H1 (cell line): ENCODE measurements around the gene UMPS. TPM values are rescaled to one million over a fixed set of nuclear protein-coding genes. Genes with fewer than 3 reads are reported as not detected.

Experiments used
- ASH2L ChIP-seq: fragments of 200-600, 300-600 bp; sonication (generic); IDR thresholded peaks from one replicate; pipeline ENCODE4 v1.7.1; 2017; ENCODE audit warnings: low read length
- CHD2 ChIP-seq: IDR thresholded peaks from 2 replicates; pipeline ENCODE4 v1.6.1; 2012; ENCODE audit warnings: low read length, improper control_type of control experiment
- RFX5 ChIP-seq: IDR thresholded peaks from 2 replicates; pipeline ENCODE4 v1.6.1; 2011; ENCODE audit warnings: low read depth, low read length, improper control_type of control experiment, borderline replicate concordance
- SP1 ChIP-seq: IDR thresholded peaks from 2 replicates; pipeline ENCODE4 v1.6.1; 2011; ENCODE audit warnings: low read depth, low read length
- SP2 ChIP-seq: IDR thresholded peaks from 2 replicates; pipeline ENCODE4 v1.6.1; 2012; ENCODE audit warnings: mild to moderate bottlenecking, low read length, inconsistent platforms
- TEAD4 ChIP-seq: IDR thresholded peaks from 2 replicates; pipeline ENCODE4 v1.6.1; 2012; ENCODE audit warnings: low read depth, low read length, inconsistent platforms, mixed read lengths
- polyA plus RNA-seq, 7 experiments: library from polyadenylated mRNA; depleted of rRNA in 3 of 7; stranded (reverse) in 5 of 7; unstranded in 2 of 7; fragments of >200 nt in 5 of 7; fragments of 200-250 nt in 2 of 7; gene quantifications; 1 replicate in 5 of 7; 2 replicates in 1 of 7; 4 replicates in 1 of 7; pipeline versions ENCODE4 v1.2.1 to v1.2.3, GENCODE V29; 2011 to 2013; ENCODE audit warnings: missing spikeins in 2 of 7, mixed read lengths in 2 of 7
- total RNA-seq: library from RNA; stranded (reverse); fragmentation: NEBNext Ultra II Directional; extraction: Animal tissue kit (Norgen Biotek cat#: 25700); gene quantifications from 2 replicates; pipeline ENCODE4 v1.2.1, GENCODE V29; 2021

Gene UMPS
- total and polyA plus RNA-seq, 2 of the 8 experiments (the other 6 are each of a cell fraction or from before 2014, with no cell fraction given) = 32.8 to 59.0 TPM

- TF ChIP-seq TEAD4 = no peak
- no peak for TF ChIP-seq CHD2
- TF ChIP-seq SP1 = no peak
- TF ChIP-seq RFX5 = no peak
- TF ChIP-seq ASH2L = no peak
- TF ChIP-seq SP2 = no peak
Observed at GRCh38 chr3:124792341-124793040, 62.2 kb downstream of the UMPS start (continued).
